SW 1271 (cell line): ENCODE measurements around the gene FAT1.
A peak's percentile ranks its signal among the peaks of the same experiment; 100 is the strongest.

Source experiments
- DNase-seq, 2 experiments: peaks; one replicate each; lab custom pipeline; 2025; lab: John Stamatoyannopoulos, UW

FAT1 gene

DNA sequence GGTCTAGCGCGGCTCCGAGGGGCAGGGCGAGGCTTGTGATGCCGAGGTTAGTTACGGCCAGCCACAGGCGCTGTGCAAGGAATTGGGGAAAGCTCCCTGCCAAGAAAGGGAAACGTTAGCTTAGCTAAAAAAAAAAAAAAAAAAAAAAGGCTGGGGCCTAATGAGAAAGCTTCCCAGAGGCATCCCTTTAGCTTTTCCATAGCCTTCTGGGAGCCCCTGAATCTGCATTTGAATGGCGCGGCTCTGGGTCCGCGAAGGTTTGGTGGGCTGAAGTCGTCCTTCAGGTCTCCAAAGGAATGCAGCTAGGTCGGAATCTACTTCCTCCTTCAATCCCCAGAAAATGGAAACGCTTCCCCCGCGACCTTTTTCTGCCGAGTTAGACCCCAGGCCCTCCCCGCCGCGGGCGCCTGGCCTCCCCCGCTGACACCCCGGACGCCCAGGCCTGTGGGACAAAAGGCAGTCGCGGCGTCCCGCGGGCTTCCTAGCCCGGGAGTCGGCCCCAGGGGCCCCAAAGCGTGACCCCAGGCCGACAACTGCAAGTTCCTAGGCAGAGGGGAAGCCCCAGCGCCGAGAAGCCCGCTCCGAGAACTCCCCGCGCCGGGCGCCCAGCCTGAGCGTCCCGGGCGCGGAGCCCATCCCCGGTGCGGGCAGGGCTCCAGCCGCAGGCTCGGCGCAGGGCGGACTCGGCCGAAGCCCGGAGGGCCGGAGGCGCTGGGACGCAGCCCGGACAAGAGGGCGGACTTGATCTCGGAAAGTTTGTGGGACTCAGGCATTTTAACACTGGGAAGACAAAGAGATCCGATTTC is 605 bp upstream of the FAT1 start:
- DNase-seq: peak in 1 of 2 experiments; percentile 32

DNA sequence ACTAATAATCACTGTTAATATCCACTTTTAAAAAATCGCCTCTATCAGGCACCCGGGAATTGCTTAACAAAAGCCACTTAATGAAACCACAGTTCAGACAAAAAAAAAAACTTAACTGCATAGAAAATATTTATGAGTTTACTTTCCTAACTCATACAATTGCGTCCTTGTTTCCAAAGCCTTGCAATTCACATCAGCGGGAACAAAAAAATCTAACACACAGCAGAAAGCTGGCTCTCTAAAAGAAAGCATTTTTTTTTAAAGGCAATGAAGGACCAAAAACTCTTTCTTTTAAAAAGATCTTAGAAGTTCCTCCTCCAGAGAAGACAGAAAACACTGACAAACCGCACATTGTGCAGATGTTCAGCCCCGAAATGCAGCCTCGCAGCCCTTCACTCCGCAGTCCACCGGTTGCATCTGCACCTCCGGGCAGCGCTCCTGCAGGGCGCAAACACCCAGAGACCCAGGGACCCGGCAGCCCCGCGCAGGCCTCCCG is 812 bp downstream of the FAT1 start:
- DNase-seq: no peak

DNA sequence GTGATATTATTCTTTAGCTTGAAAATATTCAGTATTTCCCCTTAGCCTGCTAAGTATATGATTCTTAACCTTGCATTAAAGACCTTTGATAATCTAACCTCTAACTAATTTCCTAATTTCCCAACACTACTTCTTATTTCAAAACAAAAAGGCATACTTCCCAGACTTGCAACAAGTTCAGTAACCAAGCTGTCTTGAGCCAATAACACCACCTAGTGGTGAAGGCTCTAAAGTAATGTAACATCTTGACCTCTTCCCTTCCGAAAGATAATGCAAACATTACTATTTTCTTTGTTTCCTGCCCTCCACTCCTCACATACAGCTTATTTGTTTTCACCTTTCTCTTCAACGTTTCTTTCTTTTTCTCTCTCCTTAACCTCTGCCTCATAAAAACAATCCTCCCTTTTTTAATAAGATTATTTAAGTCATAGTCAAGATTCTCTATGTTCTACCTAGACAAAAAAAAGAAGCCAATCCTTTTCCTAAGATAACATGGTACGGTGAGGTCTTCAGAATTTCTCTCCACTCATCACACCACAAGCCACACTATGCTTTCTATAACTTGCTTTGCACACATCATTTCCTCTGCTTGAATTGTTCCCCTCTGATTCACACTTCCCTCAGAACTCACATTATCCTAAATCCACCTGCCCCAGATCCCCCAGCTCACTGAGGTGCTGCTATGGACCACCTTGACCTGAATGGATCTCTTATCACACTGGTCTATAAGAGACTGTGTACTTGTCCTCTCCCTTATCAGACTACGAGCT is 3.5 kb downstream of the FAT1 start:
- peak in 1 of 2 experiments; percentile 2 for DNase-seq

DNA sequence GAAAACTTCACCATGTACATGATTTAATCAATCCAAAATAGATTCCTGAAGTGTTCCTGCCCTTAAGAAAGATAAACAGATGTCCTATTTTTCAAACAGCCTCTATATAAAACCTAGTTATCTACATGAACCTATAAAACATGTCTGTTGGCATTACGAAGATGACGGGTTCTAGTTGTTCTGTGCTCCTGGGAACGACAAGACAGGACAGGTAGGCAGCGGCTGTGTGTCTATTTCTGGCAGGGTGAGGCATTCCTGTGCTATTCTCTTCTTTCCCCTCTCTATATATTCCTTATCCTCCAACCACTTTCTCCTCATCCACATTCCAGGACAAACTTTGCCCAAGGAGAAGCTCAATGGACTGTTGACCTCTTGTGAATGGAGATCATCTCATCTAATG is 6.1 kb downstream of the FAT1 start:
- no peak for DNase-seq

DNA sequence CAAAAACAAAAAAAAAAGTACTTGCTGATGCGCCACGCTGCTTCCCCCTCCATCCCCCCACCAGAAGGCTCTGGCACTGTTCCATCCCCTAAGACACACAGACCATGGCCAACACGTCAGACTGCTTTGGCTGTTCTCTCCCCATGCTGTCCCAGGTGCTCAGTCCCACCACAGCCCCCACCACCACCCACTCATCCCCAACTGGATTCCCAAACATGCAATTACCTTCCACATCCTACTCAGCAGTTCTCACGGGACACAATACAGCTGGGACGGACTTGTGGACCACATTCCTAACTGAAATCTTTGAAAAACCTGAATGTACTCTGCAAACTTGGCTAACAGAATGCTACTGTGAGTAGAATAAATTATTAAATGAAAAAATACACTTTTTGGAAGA is 8.6 kb downstream of the FAT1 start:
- no peak for DNase-seq

DNA sequence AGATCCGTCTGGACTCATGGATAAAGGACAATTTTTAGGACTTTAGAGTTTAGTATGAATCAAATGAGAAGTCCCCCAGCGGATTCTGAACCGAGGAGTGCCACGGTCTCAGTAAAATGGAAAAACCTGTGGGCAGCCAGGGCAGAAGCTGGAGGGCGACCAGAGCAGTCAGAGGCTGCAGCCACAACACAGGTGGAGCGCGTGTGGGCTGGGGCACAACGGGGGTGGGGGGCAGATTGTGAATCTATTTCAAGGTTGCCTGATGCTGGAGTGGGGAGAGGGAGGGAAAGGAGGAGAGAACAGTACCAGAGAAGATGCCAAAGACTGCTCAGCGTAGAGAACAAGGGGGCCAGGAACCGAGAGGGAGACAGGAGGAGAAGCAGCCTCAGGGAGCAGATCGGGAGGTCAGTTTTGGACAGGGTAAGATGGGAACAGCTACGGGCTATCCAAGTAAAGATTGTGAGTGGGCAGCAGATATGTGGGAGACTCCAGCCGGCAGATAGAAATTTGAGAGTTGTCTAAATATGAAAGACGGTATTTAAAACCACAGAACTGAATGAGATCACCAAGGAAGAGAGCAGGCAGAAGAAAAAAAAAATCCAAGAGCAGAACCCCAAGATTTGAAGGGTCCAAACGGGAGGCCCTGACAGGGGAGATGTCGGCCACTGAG is 9.5 kb downstream of the FAT1 start:
- DNase-seq: no peak

DNA sequence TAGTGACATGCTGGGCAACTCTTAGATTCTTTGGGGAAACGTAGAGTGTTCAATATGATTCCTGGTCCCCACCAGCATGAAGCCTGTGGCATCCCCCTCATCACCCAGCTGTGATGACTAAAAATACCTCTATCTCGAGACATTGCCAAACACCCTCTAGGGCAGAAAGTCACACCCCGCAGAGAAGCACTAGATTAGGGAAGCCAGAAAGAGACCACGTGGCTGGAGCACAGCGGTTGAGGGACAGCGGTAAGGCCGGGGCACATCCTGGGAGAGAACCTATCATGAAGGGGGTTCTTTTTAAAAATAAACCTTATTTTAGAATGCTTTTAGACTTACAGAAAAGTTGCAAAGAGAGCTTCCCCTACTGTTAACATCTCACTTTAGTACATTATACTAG is 11.0 kb downstream of the FAT1 start:
- no peak for DNase-seq

DNA sequence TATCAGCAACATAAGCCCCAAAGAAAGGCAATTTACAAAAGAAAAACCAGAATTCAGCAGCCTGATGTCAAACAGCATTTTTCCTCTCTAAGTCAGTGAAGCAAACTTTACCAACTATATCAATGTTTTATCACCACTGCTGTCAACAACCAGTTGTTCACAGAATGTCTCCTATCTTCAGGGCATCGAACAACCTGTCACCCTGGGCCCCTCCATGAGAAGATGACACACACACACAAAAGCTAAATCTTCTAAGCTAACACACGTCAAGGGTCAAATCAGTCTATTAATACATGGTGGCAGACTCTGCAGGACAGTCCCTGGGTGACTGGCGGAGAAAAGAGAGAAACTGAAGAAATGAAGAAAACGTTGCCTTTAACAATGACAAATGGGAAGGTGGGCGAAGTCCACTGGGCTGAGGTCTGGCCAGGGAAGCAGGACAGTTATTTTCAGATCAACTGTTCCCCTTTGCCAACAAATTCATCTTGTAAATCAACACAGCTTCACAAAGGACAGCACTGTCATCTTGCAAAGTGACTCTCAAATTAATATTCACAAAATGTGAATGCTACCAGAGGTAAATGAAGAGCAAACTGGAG is 13.0 kb downstream of the FAT1 start:
- DNase-seq: no peak

DNA sequence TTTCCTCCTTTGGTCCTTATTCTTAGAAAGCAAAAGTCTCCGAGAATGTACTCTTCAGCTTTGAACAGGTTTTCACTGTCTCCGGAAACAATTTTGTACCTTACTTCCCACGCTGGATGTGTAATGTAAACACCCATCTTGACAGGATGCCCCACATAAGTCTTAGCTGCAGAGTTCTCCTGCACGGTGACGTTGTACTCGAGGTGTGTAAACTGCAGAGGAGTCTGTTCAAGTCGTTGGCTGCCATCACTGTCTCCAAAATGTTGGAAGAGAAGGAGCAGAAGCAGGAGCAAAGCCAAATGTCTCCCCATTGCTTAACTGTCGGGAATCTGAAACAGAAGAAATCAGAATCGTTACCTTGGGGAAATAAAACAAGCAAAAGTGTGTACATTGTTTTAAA is 14.1 kb downstream of the FAT1 start:
- no peak for DNase-seq

DNA sequence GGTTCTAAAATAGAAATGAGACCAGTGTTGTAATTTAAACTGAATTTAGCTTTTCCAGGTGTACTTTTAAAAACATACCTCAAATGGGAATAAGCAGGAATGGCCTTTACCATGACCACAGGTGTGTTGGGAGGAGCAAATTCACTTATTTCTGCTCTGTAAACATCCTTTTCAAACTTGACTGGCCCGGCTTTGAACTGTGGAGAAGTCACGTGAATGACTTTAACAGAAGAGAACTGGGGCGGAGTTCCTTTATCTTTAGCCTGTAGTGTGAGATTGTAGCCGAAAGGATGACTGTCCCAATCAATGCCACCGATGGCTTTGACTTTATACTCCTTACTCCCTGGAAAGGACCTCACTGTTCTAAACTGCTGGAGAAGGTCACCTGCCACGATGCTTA is 15.1 kb downstream of the FAT1 start:
- DNase-seq: no peak

DNA sequence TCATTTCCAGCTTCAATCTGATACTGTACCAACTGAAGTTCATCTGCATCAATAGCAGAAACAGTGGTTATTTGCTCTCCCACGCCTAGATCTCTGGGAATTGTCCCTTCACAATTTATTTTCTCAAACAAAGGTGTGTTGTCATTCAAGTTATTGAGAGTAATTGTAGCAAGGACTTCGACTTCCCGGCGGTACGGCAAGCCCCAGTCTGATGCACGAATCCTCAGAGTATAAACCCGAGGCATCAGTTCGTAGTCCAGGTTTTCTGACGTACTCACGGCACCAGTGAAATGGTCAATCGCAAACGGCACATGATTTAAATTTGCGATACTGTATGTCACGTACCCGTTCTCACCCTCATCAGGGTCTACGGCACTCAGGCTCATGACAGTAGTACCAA is 15.7 kb downstream of the FAT1 start:
- DNase-seq: no peak

DNA sequence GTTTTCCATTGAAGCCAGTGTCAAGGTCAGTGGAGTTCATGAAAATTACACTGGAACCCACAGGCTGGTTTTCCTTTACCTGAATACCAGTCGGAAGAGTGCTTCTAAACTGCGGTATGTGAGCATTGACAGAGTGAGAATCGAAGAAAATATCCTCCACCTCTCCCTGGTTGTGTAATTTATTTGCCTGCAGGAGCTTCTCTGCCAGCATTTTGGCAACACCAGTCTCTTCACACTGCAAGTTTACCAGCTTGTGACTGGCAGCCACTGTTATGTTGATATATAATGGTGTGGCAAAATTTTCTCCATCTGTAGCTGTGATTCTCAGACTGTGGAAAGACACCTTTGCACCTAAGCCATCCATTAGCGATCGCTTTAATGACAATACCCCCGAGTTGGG is 16.1 kb downstream of the FAT1 start:
- no peak for DNase-seq

DNA sequence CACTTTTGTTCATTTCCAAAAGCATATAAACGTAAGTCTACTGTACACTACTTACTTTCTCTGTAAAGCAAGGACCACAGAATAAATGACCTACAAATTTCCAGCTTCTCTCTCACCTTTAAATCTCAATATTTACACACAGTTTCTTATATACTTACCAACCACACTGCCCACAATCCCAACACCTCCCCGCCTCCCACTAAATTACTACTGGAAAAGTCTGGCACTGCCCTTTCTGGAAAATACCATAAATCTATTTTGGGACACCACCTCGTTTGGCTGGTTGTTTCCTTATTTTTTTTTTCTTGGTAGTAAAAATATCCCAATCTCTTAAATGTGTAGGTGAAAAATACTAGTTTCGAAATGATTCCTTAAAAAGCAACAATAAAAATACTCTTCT is 19.6 kb downstream of the FAT1 start:
- DNase-seq: no peak

DNA sequence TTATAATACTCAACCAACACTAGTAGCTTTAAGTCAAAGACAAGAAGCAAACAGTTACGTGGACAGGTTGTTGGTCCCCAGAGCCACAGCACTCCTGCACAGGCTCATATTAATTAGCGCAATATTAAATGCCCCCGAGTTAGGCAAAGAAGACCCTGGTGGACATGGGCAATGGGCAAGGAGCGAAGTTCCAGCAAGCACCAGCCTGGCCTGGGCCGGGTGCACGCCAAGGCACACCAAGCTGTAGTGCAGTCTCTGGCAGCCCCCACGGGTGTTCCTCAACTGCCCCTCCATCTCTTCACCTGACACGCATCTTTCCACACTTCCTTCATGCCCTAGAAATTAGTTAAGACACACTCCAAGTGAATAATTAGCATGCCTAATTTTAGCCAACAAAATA is 20.1 kb downstream of the FAT1 start:
- no peak for DNase-seq

DNA sequence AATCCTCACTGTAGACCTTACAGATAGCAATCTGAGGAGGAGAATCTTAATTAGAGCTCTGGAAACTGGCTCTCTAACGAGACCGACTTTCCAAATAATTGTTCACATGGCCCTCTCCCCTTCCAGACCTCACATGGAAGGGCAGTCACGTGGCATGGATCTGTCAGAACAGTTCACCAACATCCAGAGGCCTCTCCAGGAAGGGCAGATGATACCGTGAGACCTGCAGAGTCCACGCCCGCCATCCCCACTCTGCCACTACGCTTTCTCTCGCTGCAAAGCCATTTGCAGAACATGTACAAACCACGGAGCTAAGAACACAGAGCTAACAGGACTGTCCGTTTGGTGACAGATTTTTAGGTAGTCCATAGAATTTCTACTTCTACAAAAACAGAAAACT is 20.7 kb downstream of the FAT1 start:
- no peak for DNase-seq

DNA sequence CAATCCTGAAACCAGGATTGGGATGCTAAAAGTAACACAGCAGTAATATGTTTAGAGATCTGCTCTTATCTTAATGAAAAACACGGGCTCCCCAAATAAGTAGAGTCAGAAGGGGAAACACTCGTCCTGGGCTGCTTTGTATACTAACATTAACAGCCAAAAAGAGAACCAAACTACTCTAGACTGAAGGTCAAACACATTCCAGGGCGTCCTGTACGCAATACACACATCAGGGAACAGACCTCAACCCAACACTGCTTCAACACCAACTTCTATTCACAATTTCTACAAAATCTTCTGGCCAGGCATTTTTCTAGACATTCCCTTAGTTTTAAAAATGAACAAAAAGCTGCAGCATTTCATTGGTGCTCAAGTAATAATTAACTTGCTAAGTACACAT is 21.4 kb downstream of the FAT1 start:
- no peak for DNase-seq

DNA sequence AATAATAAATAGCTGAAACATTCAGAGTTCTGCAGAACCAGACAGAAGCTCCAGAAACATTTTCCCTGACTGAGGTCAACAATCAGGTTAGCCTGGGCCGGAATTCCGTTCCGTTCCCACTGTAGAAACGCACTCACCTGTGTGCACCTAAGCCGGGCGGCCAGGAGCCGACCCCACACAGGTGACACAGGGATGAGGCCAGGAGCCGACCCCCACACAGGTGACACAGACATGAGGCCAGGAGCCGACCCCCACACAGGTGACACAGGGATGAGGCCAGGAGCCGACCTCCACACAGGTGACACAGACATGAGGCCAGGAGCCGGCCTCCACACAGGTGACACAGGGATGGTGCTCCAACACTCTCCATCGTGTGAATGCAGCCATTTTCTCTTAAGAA is 21.9 kb downstream of the FAT1 start:
- no peak for DNase-seq

DNA sequence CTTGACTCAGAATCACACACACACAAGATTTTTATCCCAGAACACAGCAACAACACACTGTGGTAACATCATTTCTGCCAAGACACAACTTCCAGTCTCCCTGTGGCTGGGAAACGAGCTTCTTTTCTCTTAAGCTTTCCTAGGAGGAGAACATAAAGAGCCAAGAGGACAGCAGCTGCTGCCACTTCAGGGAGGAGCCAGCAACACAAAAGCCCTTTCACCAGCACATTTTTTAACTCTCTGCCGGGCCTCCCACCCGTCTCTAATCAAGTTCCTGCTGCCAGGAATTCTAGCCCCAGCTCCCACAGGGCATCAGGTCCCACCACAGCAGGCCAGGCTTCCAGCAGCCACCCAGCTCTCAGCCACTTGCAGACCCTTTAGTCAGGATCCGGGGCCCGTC is 22.4 kb downstream of the FAT1 start:
- DNase-seq: no peak

DNA sequence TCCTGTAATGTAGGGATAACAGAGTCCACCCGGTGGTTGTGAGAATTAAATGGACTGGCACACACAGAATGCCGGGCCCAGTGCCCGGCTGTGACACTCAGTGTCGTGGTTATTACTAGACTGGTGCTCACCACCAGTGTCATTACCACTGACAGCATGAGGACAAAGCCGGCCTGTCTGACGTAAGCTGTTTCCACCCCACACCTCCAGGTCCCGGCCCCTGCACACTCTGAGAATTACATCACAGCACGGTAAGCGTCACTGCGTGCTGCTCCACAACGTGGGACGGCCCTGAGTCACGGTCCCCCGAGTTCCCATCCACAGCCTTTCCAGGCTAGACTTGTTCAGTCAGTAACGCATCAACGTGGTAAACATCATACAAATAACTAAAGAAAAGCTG is 22.9 kb downstream of the FAT1 start:
- no peak for DNase-seq

DNA sequence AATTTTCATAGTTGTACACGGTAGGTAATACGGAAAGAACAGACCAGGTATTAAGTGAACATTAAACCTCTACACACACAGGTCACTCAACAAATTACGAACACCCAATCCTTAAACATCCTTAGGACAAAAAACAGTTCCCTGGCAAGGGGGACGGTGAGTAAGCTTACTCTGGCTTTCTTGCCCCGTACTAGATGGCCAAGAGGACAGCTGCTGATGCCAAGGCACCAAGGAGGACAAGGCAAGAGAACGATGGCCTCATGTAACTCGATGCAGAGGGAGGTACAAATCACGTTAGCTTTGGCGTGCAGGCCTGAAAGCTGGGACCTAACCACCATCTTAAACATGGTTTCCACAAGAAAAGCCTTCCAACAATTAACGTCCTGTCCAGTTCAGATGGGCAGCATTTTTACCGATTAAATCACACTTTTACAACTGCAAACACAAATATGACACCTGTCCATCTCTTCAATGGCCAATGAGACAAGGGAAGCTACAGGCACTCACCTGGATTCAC is 23.7 kb downstream of the FAT1 start:
- DNase-seq: no peak

DNA sequence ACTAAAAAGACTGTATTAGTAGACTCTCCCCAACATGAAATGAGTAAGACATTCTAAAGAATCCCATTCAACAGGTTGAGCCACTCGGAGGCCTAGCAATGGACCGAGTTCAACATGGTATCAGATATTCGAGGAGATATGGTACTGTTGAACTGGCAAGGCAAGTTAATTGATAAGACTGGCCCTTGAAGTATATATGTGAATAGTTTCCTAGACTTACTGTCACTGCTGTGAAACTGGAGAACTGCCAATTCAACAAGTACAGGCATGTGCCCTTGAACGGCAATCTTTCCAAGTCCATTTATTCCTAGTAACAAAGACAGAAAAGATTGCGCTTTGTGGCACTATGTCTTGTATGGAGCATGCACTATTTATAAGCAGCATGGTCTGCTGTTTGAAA is 24.4 kb downstream of the FAT1 start:
- DNase-seq: no peak

DNA sequence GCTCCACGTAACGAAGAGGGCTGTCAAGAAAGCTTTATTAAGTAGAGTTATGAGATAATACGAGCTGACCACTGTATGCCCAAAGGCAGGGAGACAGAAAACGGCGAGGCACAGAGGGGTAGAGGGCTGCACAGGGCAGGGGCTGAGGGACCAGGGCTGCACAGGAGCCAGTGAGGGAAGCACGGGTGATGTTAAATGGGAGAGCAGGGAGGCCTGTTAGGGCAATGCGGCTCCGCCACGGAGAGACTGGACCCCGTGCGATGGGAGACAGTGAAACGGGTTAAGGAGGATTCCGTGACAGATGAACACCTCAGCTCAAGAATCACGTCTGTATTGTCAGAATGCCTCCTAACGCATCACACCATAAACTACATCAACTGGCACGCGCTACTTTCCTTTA is 25.1 kb downstream of the FAT1 start:
- no peak for DNase-seq
